OCI-LY7 (cell line): ENCODE measurements around the gene VSIG4.

Source experiments
- CTCF ChIP-seq: fragments of 200-600 bp; sonication (generic); conservative IDR thresholded peaks from 2 replicates; pipeline ENCODE4 v1.5.1; 2014; ENCODE audit warnings: mild to moderate bottlenecking, antibody characterized with exemption, low read length, moderate library complexity, mixed read lengths
- EZH2phosphoT487 ChIP-seq: fragments of 200-600 bp; sonication (generic); IDR thresholded peaks from 2 replicates; pipeline ENCODE4 v1.6.1; 2018; ENCODE audit warnings: low read depth, borderline replicate concordance, mild to moderate bottlenecking, mixed run types, antibody characterized with exemption, low read length, moderate library complexity, mixed read lengths

- TF ChIP-seq CTCF (no peak), EZH2phosphoT487 (no peak)
Observed at GRCh38 chrX:66045894-66046293, 6.0 kb upstream of the VSIG4 start.
